GM12801 (cell line): Measurements from ENCODE around the gene SWAP70.

Source experiments
- TF ChIP-seq, protein P1 (sequence below): IDR thresholded peaks from one replicate; pipeline ENCODE4 v1.5.1; 2011; ENCODE audit warnings: control low read depth; ENCODE audit not compliant: insufficient read length; ENCODE audit errors: extremely low read depth

The SWAP70 gene

DNA sequence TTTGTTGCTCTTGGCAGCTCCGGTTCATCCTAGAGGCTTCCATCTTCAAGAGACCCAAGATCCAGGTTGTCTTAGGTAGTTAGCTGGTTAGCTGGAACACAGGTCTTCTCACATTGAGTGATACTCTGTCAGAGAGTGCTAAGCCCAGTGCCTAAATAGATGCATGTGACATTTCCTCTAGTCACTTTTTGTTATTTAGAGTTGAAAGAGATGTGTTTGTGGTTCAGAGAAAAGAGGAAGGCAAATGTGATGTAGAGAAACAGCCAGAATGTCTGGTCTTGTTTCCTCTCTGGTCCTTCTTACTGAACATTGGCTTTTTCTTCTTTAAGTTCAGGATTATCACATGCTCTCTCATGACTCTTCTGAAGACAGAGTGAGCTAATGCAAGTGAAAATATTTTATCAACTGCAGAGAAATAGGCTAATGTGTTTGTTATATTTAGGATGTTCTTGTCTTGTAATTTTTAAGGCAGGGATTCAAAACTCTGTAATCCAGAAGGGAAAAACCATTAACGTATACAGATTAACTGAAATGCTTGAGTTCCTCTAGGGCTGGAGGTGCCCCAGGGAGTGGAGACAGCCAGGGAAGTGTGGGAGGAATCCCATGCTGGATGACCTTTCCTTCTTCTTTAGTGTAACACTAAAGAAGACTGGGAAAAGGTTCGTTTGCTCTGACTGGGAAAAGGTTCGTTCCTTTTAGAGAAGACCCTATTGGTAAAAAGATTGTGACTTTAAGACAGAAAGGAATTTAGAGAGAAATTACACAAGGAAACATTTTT lies 75.4 kb downstream of the SWAP70 start:
- TF ChIP-seq, protein P1, sequence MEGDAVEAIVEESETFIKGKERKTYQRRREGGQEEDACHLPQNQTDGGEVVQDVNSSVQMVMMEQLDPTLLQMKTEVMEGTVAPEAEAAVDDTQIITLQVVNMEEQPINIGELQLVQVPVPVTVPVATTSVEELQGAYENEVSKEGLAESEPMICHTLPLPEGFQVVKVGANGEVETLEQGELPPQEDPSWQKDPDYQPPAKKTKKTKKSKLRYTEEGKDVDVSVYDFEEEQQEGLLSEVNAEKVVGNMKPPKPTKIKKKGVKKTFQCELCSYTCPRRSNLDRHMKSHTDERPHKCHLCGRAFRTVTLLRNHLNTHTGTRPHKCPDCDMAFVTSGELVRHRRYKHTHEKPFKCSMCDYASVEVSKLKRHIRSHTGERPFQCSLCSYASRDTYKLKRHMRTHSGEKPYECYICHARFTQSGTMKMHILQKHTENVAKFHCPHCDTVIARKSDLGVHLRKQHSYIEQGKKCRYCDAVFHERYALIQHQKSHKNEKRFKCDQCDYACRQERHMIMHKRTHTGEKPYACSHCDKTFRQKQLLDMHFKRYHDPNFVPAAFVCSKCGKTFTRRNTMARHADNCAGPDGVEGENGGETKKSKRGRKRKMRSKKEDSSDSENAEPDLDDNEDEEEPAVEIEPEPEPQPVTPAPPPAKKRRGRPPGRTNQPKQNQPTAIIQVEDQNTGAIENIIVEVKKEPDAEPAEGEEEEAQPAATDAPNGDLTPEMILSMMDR: no peak

DNA sequence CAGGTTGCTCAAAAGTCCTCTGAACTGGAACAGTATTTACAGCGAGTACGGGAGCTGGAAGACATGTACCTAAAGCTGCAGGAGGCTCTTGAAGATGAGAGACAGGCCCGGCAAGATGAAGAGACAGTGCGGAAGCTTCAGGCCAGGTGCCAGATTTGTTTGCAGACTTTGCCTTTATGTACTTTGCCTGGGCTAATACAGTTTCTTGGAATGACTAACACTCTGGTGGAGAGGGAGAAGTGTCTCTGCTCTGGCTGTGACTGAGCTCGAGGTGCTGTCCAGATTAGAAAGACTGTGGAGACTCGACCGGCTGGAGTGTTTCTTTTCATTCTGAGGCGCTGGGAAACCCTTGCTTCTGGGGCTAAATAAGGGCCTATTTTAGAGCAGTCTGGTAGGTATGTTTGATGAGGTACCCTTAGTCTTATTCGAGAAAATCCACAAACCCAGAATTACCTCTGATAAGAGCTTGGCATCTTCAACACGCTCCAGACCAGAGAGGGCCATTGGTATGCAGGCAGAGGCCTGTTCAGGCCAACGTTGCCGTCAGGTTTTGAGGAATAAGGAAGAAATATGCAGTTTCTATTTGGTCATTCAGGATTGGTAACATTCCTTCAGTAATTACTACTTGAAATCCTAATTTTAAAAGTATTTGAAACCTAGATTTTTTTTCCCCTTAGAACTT lies 76.5 kb downstream of the SWAP70 start:
- TF ChIP-seq, protein P1: no peak

DNA sequence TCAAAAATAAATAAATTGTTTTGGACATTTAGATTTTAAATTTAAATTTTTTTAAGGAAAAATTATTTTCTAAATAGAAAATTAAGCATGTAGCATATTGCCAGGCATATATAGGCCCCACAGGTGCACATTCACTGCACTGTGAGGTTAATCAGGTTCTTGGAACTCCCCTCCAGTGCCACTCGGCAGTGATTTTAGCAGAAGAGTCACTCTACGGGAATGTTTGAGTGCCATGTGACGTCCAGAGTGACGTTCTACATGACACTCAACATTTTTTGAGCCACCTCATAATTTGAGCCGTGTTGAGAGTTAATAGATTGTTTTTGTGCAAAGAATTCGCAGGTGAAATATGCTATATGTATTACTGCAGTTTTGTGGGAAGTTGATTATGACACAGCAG lies 77.4 kb downstream of the SWAP70 start:
- TF ChIP-seq, protein P1: no peak

DNA sequence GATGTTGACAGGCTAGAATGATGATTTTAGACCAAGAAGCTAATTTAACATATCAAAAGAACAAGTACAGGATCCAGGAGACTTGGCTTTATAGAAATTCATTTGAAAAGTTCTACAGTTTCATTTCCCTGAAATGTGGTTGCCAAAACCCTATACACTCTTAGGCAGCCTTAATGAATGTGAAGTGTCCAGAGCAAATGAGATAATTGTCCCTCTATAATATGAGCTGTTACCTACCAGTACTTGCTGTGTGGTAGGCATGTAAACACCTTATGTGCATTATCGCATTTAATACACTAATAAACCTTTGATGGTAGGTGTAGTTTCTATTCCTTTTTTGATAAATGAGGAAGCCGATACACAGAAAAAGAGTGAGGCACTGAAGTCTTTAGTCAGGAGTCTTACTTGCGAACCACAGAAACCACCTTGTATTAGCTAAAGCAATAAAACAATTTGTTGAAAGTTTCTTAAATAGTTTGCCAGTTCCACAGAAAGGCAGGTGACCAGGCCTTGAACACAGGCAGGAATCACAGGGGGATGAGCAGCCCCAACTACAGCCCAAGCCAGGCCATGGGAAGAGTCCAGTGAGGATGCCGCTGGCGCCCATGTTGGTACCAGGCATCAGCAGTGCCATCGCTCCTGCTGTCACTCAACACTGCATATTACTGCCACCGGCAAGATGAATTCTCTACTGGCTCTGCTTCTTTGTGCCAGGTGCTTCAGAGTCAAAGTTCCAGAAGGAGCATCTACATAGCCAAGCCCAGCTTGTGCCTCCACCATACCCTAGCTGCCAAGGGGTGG lies 81.7 kb downstream of the SWAP70 start:
- TF ChIP-seq, protein P1: no peak

DNA sequence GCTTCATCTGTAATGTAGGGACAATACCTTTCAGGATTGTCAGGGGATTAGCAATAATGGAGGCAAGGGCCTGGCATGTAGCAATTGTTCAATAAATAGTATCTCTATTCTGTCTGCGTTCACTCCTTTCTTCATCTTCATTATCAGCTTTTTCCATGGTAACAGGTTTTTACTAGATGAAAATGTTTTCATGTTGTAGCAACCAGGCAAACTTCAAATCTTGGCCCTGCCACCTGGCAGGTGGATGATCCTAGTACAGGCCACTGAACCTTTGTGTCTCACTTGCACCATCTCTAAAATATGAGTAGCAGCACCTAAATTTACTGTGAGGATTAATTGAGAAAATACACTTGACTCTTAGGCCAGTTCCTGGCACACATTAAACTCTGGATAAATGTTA lies 83.4 kb downstream of the SWAP70 start:
- TF ChIP-seq, protein P1: no peak

DNA sequence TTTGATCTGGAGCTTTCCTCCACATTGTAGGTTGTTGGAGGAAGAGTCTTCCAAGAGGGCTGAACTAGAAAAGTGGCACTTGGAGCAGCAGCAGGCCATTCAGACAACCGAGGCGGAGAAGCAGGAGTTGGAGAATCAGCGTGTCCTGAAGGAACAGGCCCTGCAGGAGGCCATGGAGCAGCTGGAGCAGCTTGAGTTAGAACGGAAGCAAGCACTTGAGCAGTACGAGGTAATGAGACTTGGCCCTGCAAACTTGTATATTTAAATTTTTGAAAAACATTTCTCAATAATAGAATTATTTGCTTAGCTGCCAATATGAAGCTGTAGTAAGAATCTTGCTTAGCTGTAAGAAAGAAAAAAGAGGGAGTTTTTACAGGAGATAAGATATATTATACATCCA lies 84.0 kb downstream of the SWAP70 start:
- TF ChIP-seq, protein P1: no peak

DNA sequence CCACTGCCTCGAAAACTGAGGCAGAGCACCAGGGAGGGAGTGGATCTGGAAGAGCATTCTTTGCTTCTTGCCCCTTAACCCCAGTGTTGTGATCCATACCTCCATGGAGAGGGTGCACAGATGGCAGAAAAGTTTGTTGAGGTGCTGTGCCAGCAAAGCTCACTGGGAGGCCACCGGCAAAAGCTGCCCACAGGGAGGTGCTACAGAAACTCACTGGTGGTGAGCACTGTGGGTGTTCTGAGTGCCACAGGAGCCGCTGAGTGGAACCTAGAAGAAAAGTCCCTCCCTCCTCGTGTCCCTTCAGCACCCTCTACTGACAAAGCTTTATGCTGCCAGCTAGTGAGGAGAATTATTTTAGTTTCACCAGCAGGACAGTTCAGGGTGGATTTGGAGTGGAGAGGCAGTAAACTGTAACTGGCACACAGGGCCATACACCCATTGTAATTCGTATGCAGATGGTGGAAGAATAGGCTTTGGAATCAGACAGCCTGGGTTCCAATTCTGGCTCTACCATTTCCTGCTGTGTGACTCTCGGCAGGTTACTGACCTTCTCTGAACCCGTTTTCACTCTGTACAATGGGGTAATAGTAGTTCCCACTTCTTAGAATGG lies 84.6 kb downstream of the SWAP70 start:
- TF ChIP-seq, protein P1: peak; percentile 46
